HG03025 (cell line): ENCODE measurements around the gene ASPDH.
"Not testable (repeated sequence)": the region's sequence is repeated elsewhere in the genome, so short reads cannot be mapped to it uniquely, and the experiment has no call there.

ENCODE experiments used
- ATAC-seq: cut with Tn5 transposase; IDR thresholded peaks from one replicate; pipeline ENCODE4 v1.9.1; 2021; ENCODE audit warnings: mild to moderate bottlenecking, moderate library complexity; ENCODE audit not compliant: unreplicated experiment, low FRiP score

The ASPDH gene

GRCh38 chr19:50548191-50549058 lies 34.7 kb upstream of the ASPDH start:
- no peak for ATAC-seq

GRCh38 chr19:50547385-50548190 lies 33.9 kb upstream of the ASPDH start:
- ATAC-seq, result no peak

- no peak for ATAC-seq
Observed at GRCh38 chr19:50546527-50547221, 33.0 kb upstream of the ASPDH start.

GRCh38 chr19:50542943-50543342 lies 29.2 kb upstream of the ASPDH start:
- no peak for ATAC-seq

- no peak for ATAC-seq
Observed at GRCh38 chr19:50537769-50538230, 24.1 kb upstream of the ASPDH start.

DNA sequence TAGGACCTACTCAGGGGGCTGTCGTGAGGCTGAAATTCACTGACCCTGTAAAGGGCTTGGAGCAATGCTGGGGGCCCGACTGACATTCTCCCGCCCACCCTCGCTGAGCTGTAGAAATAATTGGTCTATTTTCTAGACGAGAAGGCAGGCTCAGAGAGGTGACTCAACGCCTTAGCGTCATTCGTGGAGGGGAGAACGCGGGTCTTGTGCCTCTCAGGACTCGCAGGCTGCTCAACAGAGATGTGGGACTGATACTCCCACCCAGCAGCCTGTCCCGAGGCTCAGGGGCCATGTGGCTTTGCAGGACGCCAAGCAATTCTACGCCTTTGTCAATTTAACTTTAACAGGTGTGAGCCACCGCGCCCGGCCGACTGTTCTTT lies 23.6 kb upstream of the ASPDH start:
- no peak for ATAC-seq

GRCh38 chr19:50536662-50537305 lies 23.1 kb upstream of the ASPDH start:
- no peak for ATAC-seq

GRCh38 chr19:50535672-50536187 lies 22.0 kb upstream of the ASPDH start:
- no peak for ATAC-seq

- ATAC-seq, result no peak
Observed at GRCh38 chr19:50534478-50534877, 20.8 kb upstream of the ASPDH start.

GRCh38 chr19:50532952-50533351 lies 19.2 kb upstream of the ASPDH start:
- no peak for ATAC-seq

DNA sequence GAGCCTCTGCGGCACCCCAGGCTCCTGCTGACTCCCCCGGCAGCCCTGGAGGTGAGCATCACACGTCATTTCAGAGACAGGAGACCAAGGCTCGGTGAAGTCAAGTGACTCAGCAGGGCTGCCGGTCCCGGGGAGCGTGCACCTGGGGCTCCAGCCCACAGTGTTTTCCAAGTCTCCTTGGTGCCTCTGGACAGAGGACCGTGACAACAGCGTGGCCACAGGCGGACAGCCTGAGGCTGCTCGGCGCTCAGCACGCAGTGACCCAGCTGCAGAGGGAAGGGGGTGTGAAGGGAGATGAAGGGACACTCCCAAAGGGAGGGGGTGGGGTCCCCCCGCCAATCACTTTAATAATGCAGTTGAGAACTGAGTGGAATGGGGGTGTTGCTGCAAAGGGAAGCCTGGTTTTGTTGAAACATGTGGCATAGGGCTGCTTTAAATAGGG lies 17.5 kb upstream of the ASPDH start:
- ATAC-seq, result no peak

GRCh38 chr19:50528052-50528451 lies 14.3 kb upstream of the ASPDH start:
- ATAC-seq, result not testable (repeated sequence)

- no peak for ATAC-seq
Observed at GRCh38 chr19:50522881-50523280, 9.2 kb upstream of the ASPDH start.

DNA sequence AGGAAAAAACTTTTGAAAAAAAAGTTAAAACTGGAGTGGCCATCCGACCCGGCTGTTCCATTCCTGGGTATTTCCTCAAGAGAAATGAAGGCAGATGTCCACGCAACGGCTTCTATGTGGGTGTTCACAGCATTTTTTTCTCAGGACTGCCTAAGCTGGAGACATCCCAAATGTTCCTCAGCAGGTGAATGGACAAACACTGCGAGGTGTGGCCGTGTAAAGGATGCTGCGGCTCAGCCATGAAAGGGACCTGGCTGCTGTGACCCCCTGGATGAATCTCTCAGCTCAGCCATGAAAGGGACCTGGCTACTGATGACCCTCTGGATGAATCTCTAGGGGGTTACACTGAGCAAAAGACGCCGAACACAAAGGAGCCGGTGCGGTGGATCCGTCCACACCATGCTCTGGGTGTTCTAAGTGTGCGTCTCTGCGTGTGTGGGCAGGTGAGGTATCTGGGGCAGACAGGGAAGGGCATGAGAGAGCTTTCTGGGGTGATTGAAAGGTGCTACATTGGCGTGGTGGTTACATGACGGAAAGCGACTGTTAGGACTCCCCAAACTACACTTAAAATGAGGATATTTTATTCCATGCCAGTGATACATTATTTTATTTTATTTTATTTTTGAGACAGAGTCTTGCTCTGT lies 7.2 kb upstream of the ASPDH start:
- ATAC-seq, result no peak

- ATAC-seq, result no peak
Observed at GRCh38 chr19:50519006-50519575, 5.4 kb upstream of the ASPDH start.

DNA sequence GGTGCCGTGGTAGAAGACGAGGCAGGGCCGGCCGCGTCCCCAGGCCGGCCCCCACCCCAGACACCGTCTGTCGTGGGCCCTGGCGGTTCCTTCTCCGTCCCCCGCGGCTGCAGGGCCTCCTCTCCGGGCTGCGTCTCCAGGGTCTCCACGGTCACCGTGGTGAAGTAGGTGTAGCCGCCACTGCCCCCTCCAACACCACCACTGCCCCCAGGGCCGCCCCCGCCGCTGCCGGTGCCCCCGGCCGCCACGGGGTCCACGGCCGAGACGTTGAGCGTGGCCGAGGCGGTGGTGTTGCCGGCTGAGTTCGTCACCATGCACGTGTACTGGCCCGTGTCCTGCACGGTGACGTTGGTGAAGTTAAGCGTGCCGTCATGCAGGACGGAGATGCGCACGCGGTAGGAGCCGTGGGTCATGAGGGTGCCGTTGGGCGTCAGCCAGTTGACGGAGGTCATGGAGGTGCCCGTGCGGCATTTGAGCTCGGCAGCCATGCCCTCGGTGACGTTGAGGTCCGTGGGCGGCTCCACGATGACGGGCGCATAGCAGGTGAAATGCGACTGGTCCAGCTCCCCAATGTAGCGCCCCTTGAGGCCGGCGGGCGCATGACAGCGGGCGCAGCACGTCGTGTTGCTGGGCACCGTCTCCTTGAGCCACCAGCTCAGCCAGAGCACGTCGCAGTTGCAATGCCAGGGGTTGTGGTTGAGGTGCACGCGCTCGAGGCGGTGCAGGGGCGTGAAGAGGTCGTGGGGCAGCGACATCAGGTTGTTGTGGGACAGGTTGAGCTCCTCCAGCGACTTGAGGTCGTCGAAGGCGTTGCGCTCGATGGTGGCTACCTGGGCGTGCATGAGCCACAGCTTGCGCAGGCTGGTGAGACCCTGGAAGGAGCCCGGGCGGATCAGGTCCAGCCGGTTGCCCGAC lies 4.6 kb upstream of the ASPDH start:
- no peak for ATAC-seq

DNA sequence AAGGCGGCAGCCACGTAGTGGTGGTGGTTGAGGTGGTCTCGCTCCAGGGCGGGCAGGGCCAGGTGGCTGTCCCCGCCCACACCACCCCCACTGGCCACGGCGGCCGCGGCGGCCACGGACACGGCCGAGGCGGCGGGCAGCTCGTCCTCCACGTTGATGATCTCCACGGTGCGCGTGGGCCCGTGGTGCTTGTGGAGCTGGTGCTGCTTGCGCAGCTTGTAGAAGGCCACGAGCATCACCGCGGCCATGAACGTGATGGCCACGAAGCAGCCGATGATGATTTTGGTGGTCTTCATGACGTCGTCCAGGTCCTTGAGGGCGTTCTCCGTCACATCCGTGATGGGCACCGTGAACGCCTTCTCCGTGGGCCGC lies 4.0 kb upstream of the ASPDH start:
- no peak for ATAC-seq

DNA sequence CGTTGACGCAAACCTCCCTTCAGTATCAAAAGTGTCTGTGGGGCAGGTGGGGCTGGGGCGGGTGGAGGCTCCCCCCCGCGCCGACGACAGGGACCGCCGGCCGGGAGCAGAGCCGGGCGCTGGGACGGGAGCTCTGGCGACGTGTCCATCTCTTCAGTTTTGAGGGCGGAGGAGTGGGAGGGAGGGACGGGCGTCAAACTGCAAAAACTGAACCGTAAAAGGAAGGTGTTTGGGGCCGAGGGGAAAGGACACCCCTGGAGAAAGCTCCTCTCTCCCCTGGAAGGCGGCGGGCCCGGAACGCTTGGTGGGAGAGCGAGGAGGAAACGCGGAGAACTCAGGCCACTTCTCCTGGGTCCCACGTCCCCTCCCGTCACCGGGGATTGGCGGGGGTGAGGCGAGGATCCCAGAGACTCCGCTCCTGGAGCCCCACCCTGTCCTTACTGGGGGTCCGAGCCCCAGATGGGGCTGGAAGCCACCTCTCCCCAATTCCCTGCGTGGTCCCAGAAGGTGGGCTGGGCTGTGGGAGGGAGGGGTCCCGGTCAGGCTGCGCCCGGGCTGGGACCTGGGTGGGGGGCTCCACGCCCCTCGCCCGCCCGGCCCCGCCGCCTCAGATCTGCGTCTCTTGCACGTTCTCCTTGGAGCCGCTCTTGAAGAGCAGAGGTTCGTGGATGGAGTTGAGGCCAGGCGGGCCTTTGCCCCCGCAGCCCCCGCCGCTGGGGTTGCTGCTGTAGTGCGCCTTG lies 3.4 kb upstream of the ASPDH start:
- no peak for ATAC-seq
